Immature natural killer cell (primary cell): ENCODE data around the gene NNAT. TPM values are rescaled to one million over a fixed set of nuclear protein-coding genes. Genes with fewer than 3 reads are reported as not detected.
"Not testable (repeated sequence)": the region's sequence is repeated elsewhere in the genome, so short reads cannot be mapped to it uniquely, and the experiment has no call there.

ENCODE experiments used
- DNase-seq, 3 donors: peaks; one replicate each; pipeline ENCODE4 v3.0.0; 2022; ENCODE audit warnings: mixed read lengths in 1 of 3
- H3K27ac Mint-ChIP-seq, 6 donors: one replicate each; pipeline ENCODE4 v1.8.0; 2020; ENCODE audit warnings: mixed read lengths in 6 of 6, mild to moderate bottlenecking in 5 of 6, inconsistent platforms in 4 of 6, moderate library complexity in 3 of 6
- H3K27me3 Mint-ChIP-seq, 3 donors: one replicate each; pipeline ENCODE4 v1.8.0; 2020 to 2021; ENCODE audit warnings: low read depth in 3 of 3, mild to moderate bottlenecking in 3 of 3, mixed read lengths in 3 of 3, moderate library complexity in 3 of 3, inconsistent platforms in 1 of 3
- H3K36me3 Mint-ChIP-seq, 3 donors: one replicate each; pipeline ENCODE4 v1.8.0; 2020; ENCODE audit warnings: mixed read lengths in 3 of 3, inconsistent platforms in 2 of 3, mild to moderate bottlenecking in 2 of 3
- H3K4me1 Mint-ChIP-seq, 2 donors: one replicate each; pipeline ENCODE4 v1.8.0; 2020; ENCODE audit warnings: inconsistent platforms in 2 of 2, mild to moderate bottlenecking in 2 of 2, mixed read lengths in 2 of 2, moderate library complexity in 1 of 2
- H3K4me3 Mint-ChIP-seq, 5 donors: one replicate each; pipeline ENCODE4 v1.8.0; 2020; ENCODE audit warnings: mild to moderate bottlenecking in 5 of 5, mixed read lengths in 5 of 5, inconsistent platforms in 3 of 5, moderate library complexity in 3 of 5
- H3K9me3 Mint-ChIP-seq, 6 donors: one replicate each; pipeline ENCODE4 v1.8.0; 2020; ENCODE audit warnings: mild to moderate bottlenecking in 6 of 6, mixed read lengths in 6 of 6, inconsistent platforms in 4 of 6, moderate library complexity in 3 of 6
- polyA plus RNA-seq, 3 donors: library from polyadenylated mRNA; unstranded; fragments of 300-500 nt; fragmentation: Illumina TruSeq; gene quantifications; one replicate each; pipeline ENCODE4 v1.2.3, GENCODE V29; 2021

The NNAT gene, protein sequence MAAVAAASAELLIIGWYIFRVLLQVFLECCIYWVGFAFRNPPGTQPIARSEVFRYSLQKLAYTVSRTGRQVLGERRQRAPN
- polyA plus RNA-seq = under 1 TPM in 1 of 3 donors, not detected in 2; 0.20 TPM

GRCh38 chr20:37521061-37521771, at the start of gene NNAT:
Gene NNAT, plus strand, starts transcription at chr20:37521250. Its CDS starts 82 bp downstream, at chr20:37521332.
- peaks cover 0 to 7% (median 2%) of the 10 kb centered on the region in 3 donors for H3K27me3 Mint-ChIP-seq
- H3K4me1 Mint-ChIP-seq = peaks cover 60 to 78% of the 10 kb centered on the region in 2 donors
- H3K36me3 Mint-ChIP-seq = peaks cover 4 to 8% (median 5%) of the 10 kb centered on the region in 3 donors
- H3K9me3 Mint-ChIP-seq = peaks cover 0 to 1% (median 0%) of the 10 kb centered on the region in 6 donors
- peak within 1 kb of the TSS; percentile 58 to 73 (median 63) for H3K4me3 Mint-ChIP-seq
- DNase-seq = no peak
- H3K27ac Mint-ChIP-seq = peak within 1 kb of the TSS in 1 of 6 donors; percentile 24

DNA sequence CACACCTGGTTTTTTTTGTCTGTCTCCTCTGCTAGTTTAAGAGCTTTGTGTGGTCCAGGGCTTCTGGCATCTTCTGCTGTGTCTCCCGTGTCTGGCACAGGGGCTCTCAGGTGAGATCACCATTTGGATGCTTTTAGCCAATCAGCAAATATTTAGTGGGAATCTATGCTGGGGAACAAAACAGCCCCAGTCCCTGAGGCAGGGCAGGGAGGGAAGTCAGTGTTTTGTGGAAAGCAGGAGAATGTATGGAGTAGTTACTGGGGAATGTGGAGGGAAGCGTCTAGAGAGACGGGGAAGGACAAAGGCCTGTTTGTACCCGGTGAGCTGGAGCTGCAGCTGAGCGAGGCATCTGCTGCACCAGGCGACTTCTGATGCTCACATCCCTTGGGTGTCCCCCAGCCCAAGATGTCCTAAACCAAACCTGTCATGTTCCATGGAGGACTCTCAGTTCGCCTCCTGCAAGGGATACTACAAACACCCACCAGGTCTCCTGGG, 49.3 kb upstream of the NNAT start:
- Mint-ChIP-seq H3K36me3 (peaks cover 0 to 4% (median 0%) of the 10 kb centered on the region in 3 donors), H3K9me3 (no peaks in the 10 kb centered on the region), H3K4me3 (no peak overlapping the region), H3K27ac (no peak overlapping the region), H3K27me3 (peaks cover 0 to 9% (median 2%) of the 10 kb centered on the region in 3 donors), H3K4me1 (no peaks in the 10 kb centered on the region)
- no peak for DNase-seq

GRCh38 chr20:37472435-37472834, 48.6 kb upstream of the NNAT start:
- H3K4me1 Mint-ChIP-seq, H3K9me3 Mint-ChIP-seq, H3K4me3 Mint-ChIP-seq, H3K27ac Mint-ChIP-seq, H3K27me3 Mint-ChIP-seq, DNase-seq, H3K36me3 Mint-ChIP-seq: not testable (repeated sequence)

GRCh38 chr20:37473249-37474000, 47.6 kb upstream of the NNAT start:
- Mint-ChIP-seq H3K9me3 (no peaks in the 10 kb centered on the region), H3K27ac (no peak overlapping the region), H3K27me3 (peaks cover 0 to 5% (median 2%) of the 10 kb centered on the region in 3 donors), H3K36me3 (peaks cover 0 to 4% (median 0%) of the 10 kb centered on the region in 3 donors), H3K4me1 (no peaks in the 10 kb centered on the region), H3K4me3 (no peak overlapping the region)
- DNase-seq = no peak

DNA sequence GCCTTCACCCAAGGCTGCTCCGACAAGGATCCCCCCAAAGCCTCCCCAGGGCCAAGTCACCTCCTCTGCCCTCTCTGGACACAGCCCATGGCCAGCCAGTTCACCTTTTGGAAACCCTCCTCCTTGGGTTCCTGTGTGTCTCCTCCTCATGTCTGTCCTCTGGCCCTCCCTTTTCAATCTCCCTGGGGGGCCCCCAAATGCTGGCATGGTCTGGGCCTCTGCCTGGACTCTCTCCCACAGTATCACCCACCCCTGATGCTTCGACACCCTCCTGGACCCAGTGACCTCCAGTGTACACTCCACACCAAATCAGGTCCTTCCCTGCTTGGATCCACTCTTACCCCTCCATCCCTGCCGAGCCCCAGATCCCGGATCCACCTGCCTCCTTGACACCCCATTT, 46.7 kb upstream of the NNAT start:
- DNase-seq = no peak
- Mint-ChIP-seq H3K27me3 (peaks cover 0 to 6% (median under 1%) of the 10 kb centered on the region in 3 donors), H3K36me3 (peaks cover 0 to 4% (median 0%) of the 10 kb centered on the region in 3 donors), H3K4me1 (no peaks in the 10 kb centered on the region), H3K9me3 (no peaks in the 10 kb centered on the region), H3K4me3 (no peak overlapping the region), H3K27ac (no peak overlapping the region)

GRCh38 chr20:37475252-37475651, 45.8 kb upstream of the NNAT start:
- no peaks in the 10 kb centered on the region for H3K9me3 Mint-ChIP-seq
- no peak overlapping the region for H3K27ac Mint-ChIP-seq
- H3K27me3 Mint-ChIP-seq = peaks cover 0 to 6% (median 2%) of the 10 kb centered on the region in 3 donors
- no peak for DNase-seq
- no peak overlapping the region for H3K4me3 Mint-ChIP-seq
- H3K36me3 Mint-ChIP-seq = peaks cover 0 to 4% (median 0%) of the 10 kb centered on the region in 3 donors
- H3K4me1 Mint-ChIP-seq = no peaks in the 10 kb centered on the region

GRCh38 chr20:37477041-37477440, 44.0 kb upstream of the NNAT start:
- peaks cover 0 to 13% (median 0%) of the 10 kb centered on the region in 3 donors for H3K36me3 Mint-ChIP-seq
- H3K4me3 Mint-ChIP-seq = no peak overlapping the region
- peaks cover 2 to 6% (median 2%) of the 10 kb centered on the region in 3 donors for H3K27me3 Mint-ChIP-seq
- no peaks in the 10 kb centered on the region for H3K9me3 Mint-ChIP-seq
- no peak overlapping the region for H3K27ac Mint-ChIP-seq
- DNase-seq = no peak
- H3K4me1 Mint-ChIP-seq = no peaks in the 10 kb centered on the region

GRCh38 chr20:37479266-37479665, 41.8 kb upstream of the NNAT start:
- DNase-seq = no peak
- H3K27me3 Mint-ChIP-seq = peaks cover 2 to 6% (median 4%) of the 10 kb centered on the region in 3 donors
- H3K27ac Mint-ChIP-seq = peak overlapping the region in 1 of 6 donors; percentile 24
- peaks cover 0 to 13% (median 0%) of the 10 kb centered on the region in 3 donors for H3K36me3 Mint-ChIP-seq
- no peaks in the 10 kb centered on the region for H3K9me3 Mint-ChIP-seq
- no peaks in the 10 kb centered on the region for H3K4me1 Mint-ChIP-seq
- no peak overlapping the region for H3K4me3 Mint-ChIP-seq

GRCh38 chr20:37479925-37480691, 40.9 kb upstream of the NNAT start:
- Mint-ChIP-seq H3K27ac (no peak overlapping the region), H3K4me1 (no peaks in the 10 kb centered on the region), H3K9me3 (no peaks in the 10 kb centered on the region), H3K27me3 (peaks cover 2 to 6% (median 4%) of the 10 kb centered on the region in 3 donors), H3K36me3 (peaks cover 0 to 13% (median 0%) of the 10 kb centered on the region in 3 donors), H3K4me3 (no peak overlapping the region)
- no peak for DNase-seq

DNA sequence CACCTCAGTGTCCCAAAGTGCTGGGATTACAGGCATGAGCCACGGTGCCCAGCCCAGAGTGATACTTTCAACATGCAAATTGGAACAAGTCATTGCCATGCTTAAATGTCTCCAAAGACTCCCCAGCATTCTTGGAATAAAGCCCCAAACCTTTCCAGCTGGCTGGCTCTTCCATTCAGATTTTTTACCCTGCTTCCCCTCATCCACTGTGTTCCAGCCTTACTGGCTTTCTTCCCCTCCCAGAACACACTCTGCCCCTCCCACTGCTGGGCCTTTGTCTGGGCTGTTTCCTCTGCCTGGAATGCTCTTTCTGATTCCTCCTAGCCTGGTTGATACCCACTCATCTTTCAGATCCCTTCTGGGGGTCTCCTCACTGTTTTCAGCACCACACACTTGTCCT, 40.1 kb upstream of the NNAT start:
- H3K4me1 Mint-ChIP-seq = no peaks in the 10 kb centered on the region
- H3K27me3 Mint-ChIP-seq = peaks cover 2 to 4% (median 4%) of the 10 kb centered on the region in 3 donors
- peaks cover 0 to 13% (median 0%) of the 10 kb centered on the region in 3 donors for H3K36me3 Mint-ChIP-seq
- no peak for DNase-seq
- H3K27ac Mint-ChIP-seq = no peak overlapping the region
- H3K9me3 Mint-ChIP-seq = no peaks in the 10 kb centered on the region
- H3K4me3 Mint-ChIP-seq = no peak overlapping the region

GRCh38 chr20:37481610-37482009, 39.4 kb upstream of the NNAT start:
- no peak for DNase-seq
- Mint-ChIP-seq H3K4me1 (no peaks in the 10 kb centered on the region), H3K27ac (no peak overlapping the region), H3K4me3 (no peak overlapping the region), H3K36me3 (peaks cover 0 to 9% (median 0%) of the 10 kb centered on the region in 3 donors), H3K27me3 (peaks cover 2 to 4% (median 4%) of the 10 kb centered on the region in 3 donors), H3K9me3 (no peaks in the 10 kb centered on the region)

DNA sequence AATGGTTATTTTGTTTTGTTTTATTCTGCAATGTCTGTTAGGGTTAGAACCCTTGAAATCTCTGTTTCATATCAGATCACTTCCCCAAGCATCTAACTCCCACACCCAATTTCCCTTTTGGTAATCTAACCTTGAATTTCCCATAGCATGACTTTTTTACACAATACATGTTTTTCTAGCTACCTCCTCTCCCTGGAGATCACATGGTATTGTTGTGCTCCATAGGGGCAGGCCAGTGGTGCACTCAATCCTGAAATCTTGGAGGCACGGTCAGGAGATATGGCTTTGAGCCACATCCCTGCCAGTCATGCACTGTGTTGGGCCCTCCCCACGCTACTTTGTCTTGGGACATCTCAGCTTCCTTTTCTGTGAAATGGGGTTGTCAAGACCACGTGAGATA, 36.7 kb upstream of the NNAT start:
- peaks cover 0 to 9% (median 3%) of the 10 kb centered on the region in 3 donors for H3K36me3 Mint-ChIP-seq
- no peak overlapping the region for H3K4me3 Mint-ChIP-seq
- no peak overlapping the region for H3K27ac Mint-ChIP-seq
- H3K4me1 Mint-ChIP-seq = no peaks in the 10 kb centered on the region
- no peak for DNase-seq
- H3K27me3 Mint-ChIP-seq = peaks cover 0 to 4% (median 2%) of the 10 kb centered on the region in 3 donors
- no peaks in the 10 kb centered on the region for H3K9me3 Mint-ChIP-seq

DNA sequence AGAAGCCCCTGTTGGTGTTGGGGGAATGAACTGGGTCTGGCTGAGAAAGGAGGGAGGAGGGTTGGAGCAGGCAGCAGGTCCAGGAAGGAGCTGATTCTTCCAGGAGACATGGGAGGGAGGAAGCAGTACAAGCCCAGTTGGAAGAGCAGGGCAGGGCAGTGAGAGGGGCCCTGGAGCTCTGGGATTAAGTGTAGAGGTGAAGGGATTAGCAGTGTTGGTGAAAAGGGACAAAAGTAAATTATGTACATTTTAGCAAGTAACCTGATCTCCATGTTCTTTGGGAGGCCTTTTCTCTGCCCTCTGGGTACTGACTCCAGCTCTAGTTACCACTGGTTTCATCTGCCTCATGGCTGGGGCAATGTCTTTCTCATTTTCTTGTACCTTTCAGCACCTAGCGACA, 34.8 kb upstream of the NNAT start:
- H3K9me3 Mint-ChIP-seq, H3K4me3 Mint-ChIP-seq, DNase-seq, H3K27ac Mint-ChIP-seq, H3K36me3 Mint-ChIP-seq, H3K4me1 Mint-ChIP-seq, H3K27me3 Mint-ChIP-seq: not testable (repeated sequence)
